Renal cortex interstitium (tissue), 11 donors: ENCODE data around the gene GOLGA2. TPM values are rescaled to one million over a fixed set of nuclear protein-coding genes. Genes with fewer than 3 reads are reported as not detected.

Experiments used
- DNase-seq, 11 donors: peaks; one replicate each; pipeline ENCODE4 v3.0.0-alpha.2; 2013; ENCODE audit warnings: low read depth in 9 of 11, low spot score in 4 of 11; ENCODE audit errors: extremely low read depth in 1 of 11
- polyA plus RNA-seq, 3 donors: library from polyadenylated mRNA; unstranded; fragments of 120-200 nt; gene quantifications; one replicate each; pipeline ENCODE4 v1.2.1, GENCODE V29; 2013; ENCODE audit not compliant: insufficient read length in 3 of 3

GOLGA2 gene
- polyA plus RNA-seq, 3 donors: 72.9 to 115 (median 81.4) TPM

DNA sequence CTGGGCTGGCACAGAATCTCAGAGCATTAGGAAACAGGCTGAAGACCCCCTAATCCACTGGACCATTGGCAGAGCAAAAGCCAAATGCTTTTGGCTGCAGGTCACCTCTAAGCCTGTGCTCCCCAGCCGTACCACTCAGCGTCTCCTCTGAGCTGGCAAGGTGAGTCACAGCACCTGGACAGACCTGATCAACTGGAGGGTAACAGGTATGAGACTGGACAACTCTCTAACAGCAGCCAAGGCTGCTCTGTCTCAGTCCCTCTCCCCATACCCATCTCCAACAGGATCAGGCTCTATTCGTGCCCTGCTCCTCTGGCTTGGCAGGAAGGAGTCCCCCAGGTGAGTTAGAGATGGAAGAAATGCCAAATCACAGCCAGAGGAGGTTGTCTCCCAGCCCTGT is 4.7 kb downstream of the GOLGA2 start:
- DNase-seq: no peak

DNA sequence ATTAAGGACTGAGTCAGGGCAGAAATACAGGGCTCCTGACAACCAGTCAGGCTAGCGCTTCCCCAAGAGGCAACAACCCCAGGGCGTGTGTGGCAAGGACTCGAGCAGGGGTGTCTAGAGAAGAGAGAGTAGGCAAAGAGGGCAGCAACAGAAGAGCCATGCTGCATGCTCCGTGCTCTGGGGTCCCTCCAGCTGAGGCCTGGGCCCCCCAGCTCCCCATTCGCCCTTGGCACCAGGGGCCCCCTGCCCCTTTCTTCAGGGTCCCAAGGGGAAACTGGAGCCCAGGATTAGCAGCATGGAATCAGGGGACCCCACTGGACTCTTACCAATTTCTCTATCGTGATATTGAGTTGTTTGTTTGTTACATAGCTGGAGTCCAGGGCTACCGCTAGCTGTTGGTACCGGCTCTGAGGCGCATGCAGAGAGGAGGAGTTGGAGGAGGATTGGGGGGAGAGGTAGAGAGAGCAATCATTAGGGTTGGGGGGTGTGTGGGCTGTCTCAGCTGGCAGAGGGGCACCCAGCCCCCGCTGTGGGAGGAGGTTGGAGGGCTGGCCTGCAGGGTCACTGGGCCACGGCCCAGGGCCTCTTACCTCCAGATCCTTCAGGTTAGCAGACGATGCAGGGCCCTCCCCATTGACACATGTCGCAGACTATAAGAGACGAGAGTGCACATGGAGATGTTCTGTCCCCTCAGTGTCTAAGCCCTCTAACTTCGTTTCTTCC is 8.8 kb downstream of the GOLGA2 start:
- DNase-seq: no peak

DNA sequence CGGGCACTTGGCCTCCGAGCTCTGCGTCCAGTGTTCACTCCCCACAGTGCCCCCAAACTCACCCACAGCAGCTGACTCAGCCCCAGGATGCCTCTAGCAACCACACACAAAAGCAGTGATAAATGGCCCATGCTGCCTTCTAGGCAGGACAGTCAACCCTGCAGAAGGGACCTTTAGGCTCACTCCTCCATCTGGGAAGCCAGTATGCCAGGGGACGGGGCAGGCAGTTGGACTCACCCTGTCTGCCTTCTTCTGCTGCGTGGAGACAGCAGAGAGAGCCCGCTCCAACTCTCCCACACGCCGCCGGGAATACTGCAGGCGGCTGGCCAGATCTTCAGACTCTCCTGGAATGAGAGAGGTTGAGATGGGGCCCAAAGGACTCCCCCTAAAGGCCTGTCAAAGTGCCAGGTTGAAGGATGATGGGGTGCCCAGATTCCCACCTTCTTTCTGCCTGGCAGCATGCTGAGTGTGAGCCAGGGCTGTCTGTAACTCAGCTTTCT is 10.4 kb downstream of the GOLGA2 start:
- DNase-seq: no peak

- DNase-seq: no peak
These were observed 13.1 kb downstream of the GOLGA2 start for GRCh38 chr9:128262687-128263086.

DNA sequence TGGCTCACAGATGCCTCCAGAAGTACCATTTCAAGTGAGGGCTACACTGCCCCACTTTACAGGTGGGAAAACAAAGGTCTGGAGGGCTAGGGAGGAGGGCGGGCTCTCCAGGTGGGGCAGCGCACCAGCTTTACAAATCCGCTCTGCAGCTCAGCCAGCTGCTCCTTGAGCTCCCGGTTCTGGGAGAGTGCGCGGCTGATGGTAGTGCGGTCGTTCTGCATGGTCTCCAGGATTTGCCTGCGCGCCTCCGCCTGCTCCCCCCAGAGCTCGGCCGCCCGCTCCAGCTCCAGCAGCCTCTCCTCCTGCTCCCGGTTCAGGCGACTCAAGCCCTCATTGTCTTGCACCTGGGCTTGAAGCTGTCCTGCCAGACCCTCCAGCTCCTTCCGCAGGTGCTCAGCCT is 15.5 kb downstream of the GOLGA2 start:
- no peak for DNase-seq

- DNase-seq: no peak
These were observed 16.7 kb downstream of the GOLGA2 start for GRCh38 chr9:128259156-128259555.

DNA sequence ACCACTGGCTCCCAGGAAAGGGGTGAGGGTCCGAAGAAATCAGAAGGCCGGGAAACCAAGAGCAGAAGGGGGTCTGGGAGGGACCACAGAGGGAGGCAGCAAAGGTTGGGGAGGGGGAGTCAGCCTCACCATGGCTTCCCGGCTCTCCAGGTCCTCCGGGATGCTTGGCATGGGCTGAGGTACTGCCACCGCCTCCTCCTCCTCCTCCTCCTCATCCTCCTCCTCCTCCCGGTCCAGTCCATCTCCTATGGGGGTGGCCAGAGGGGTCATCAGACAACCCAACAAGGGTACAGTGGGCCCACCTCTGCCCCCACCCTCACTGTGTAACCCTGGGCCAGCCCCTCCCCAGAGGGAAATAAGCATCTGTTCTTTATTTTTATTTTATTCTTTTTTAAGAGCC is 17.5 kb downstream of the GOLGA2 start:
- DNase-seq: no peak

GRCh38 chr9:128257907-128258306 is 17.9 kb downstream of the GOLGA2 start:
- no peak for DNase-seq

DNA sequence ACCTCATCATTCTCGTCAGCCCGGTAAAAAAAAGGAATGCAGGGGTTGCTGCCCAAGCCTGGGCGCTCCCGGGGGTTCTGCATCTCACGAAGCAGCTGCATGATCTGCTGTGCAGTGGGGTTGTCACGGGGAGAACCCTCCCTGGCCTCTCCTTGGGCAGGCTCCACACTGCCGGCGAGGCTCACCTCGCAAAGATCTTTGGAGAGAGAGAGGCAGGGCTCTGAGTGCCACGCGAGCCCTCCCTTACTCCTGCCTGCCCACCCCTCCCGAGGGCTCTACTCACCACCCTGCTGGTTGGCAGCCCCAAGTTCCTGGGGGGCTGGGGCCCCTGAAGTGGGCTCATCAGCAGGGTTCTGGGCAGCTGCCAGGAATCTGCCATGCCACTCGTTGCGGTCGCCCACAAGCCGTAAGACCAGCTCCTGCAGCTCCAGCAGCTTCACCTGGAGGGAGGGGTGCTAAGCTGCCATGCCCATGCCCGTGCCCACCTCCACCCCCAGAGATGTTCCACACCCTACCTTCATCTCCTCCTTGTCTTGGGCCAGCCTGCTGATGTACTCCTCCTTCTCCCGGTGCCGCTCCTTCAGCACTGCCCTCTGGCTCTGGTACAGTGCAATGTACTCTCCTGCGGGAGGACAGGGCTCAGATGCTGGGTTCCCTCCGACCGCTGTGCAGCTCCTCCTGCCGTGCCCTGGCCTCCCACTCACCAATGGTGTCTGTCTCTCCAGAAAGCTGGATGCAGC is 18.6 kb downstream of the GOLGA2 start:
- DNase-seq: no peak

GRCh38 chr9:128254855-128255759 is 20.7 kb downstream of the GOLGA2 start:
- peak in 2 of 11 donors; percentile 49 to 61 for DNase-seq

DNA sequence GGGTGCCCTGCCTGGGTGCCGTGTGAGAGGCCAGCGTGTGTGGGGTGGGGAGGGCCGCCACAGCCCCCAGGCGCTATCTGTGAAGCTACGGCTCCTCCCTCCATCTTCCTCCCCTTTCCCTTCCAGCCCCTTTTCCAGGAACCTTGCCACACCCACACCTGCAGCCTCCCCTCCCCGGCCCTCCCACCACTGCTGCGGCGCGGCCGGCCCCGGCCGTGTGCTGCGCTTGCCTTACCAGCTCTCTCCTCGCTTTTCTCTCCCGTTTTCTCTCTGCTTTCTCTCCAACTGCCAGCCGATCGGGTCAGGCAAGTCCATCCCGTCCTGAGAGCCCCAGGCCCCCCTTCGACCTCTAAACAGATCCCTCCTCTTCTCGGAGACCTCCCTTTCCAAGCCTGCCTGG is 21.4 kb downstream of the GOLGA2 start:
- DNase-seq: no peak

GRCh38 chr9:128253991-128254346 is 21.8 kb downstream of the GOLGA2 start:
- DNase-seq: no peak

- DNase-seq: no peak
These were observed 22.4 kb downstream of the GOLGA2 start for GRCh38 chr9:128253140-128253990.

DNA sequence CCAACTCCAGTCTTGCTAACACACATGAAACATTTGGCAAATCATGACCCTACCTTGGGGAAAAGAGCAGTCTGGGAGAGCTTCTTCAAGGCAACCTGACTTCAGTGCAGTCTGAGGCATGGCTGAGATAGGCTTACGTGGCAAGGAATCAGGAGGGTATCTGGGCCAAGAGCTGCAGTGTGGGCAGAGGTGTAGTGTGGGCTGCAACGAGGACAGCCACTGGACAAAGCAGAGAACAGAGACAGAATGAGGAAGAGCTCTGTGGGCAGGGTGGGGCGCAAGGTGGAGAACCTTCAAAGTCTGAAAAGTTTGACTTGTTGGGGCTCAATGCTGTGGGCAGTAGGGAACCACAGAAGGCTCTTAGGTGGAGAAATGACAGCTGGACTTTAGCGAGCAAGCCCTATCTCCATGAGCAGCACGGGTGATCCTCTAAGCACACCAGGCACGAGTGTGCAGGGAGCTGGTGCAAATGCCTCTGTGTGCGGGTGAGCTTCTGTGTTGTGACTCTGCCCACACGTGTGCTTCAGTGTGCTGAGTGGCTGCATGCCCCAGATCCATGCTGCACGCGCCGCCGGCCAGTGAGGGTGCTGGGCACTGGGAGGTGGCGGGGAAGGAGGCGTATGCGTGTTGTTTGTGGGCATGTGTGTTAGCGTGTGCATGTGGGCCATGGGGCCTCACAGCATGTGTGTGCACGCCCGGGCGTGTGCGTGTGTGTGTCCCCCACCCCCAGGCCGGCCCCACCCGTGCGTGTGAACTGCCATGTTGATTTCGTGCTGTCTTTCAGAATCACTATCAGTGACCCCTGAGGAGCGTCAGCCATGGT is 23.3 kb downstream of the GOLGA2 start:
- no peak for DNase-seq

GRCh38 chr9:128251732-128252100 is 24.1 kb downstream of the GOLGA2 start:
- no peak for DNase-seq

DNA sequence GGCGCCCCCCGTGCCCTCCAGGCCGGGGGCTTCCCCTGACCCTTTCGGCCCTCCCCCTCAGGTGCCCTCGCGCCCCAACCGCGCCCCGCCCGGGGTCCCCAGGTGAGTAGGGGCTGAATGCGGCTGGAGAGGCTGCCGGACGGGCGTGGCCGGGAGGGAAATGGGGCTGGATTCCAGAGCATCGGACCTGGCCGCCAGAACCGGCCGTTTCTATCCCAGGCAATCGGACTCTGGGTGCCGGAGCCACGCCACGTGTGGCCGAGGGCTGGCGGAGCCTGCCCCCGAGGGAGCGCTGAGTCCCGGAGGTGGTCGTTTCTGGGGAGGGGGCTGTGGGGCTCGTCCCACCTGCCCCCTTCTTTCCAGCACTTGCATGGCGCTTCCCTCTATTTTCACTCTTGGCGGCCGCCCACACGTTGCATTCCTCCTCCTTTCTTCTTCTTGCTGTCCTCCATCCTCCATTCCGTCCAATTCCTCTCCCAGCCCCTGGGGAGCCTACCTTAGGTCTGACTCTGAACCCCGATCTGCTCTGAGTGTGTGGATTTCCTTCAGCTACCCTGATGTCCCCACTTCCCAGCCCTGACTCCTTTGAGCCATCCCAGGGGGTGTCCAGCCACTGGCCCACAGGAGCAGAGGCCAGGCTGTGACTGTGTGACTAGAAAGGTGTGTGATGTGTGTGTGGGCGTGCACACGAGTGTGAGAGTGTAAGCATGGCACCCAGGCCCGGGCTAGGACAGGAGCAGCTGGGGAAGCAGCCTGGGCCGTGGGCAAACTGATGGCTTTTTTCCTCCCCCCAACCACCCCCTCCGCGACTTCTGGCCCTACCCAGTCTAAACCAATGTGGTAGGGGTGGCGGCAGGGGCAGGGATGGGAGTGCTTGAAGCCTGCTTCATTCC is 24.7 kb downstream of the GOLGA2 start:
- no peak for DNase-seq
